ENCODE data around the gene AADAT.

DNA sequence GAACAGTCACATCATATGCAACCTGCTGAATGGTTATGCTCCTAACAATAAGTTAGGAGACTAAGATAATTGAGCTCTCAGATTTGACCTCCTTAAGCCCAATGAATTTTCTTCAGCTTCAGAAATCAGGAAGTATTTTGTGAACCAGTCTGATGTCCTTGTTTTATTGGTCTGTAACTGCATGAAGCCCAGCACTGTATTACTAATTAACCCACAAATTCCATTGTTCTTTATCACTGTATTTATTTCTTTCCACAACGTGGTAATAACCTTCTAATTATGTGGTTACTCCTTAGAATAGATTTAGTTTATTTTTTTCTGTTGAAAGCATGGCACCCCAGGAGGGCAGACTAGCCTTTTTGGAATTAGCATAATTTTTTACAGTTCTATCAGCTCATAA lies 59.6 kb downstream of the AADAT start:
- TF ChIP-seq POLR2AphosphoS5 (IDR thresholded peaks at IDR 0.05; ENCODE audit: low read depth, low read length) (no peak), TAF1 (IDR thresholded peaks at IDR 0.05; ENCODE audit: low read depth, low read length) (no peak)

Data from GM12891 (cell line).